Ishikawa (cell line): ENCODE results near the gene UBL3.

Experiments
- CEBPB ChIP-seq: IDR thresholded peaks from 2 replicates; pipeline ENCODE4 v1.6.1; 2012
- CREB1 ChIP-seq: IDR thresholded peaks from 2 replicates; pipeline ENCODE4 v1.6.1; 2012; ENCODE audit warnings: low read depth
- EGR1 ChIP-seq: IDR thresholded peaks from 2 replicates; pipeline ENCODE4 v1.6.1; 2012
- EP300 ChIP-seq: IDR thresholded peaks from 2 replicates; pipeline ENCODE4 v1.6.1; 2012; ENCODE audit warnings: borderline replicate concordance
- MAX ChIP-seq: IDR thresholded peaks from 2 replicates; pipeline ENCODE4 v1.6.1; 2012
- NFIC ChIP-seq: IDR thresholded peaks from 2 replicates; pipeline ENCODE4 v1.6.1; 2012
- REST ChIP-seq: IDR thresholded peaks from 2 replicates; pipeline ENCODE4 v1.6.1; 2012; ENCODE audit warnings: low read depth, mild to moderate bottlenecking
- TAF1 ChIP-seq: IDR thresholded peaks from 2 replicates; pipeline ENCODE4 v1.6.1; 2012; ENCODE audit warnings: low read depth, mild to moderate bottlenecking
- YY1 ChIP-seq: IDR thresholded peaks from 2 replicates; pipeline ENCODE4 v1.6.1; 2012; ENCODE audit warnings: low read depth

- no peak for TF ChIP-seq MAX
- no peak for TF ChIP-seq TAF1
- no peak for TF ChIP-seq EGR1
- TF ChIP-seq EP300 = no peak
- TF ChIP-seq YY1 = no peak
- TF ChIP-seq CREB1 = no peak
- no peak for TF ChIP-seq REST
- no peak for TF ChIP-seq NFIC
- no peak for TF ChIP-seq CEBPB
Measured at GRCh38 chr13:29716493-29716892, 133.9 kb downstream of the UBL3 start.
